Epithelial cell of esophagus (primary cell): ENCODE measurements around the gene SPATA12.

Source experiments
- DNase-seq: peaks from one replicate; pipeline ENCODE4 v3.0.0; 2010; ENCODE audit warnings: low read depth
- H3K4me3 ChIP-seq: 2 replicates; pipeline ENCODE4 v1.5.1; 2011; ENCODE audit warnings: mild to moderate bottlenecking, low read length, control low read depth
- CTCF ChIP-seq: IDR thresholded peaks from 2 replicates; pipeline ENCODE4 v1.5.1; 2011; ENCODE audit warnings: low read depth, mild to moderate bottlenecking, low read length, control low read depth, inconsistent platforms; ENCODE audit not compliant: insufficient read depth; ENCODE audit errors: missing control alignments

SPATA12 gene

GRCh38 chr3:57018246-57018645, 42.2 kb upstream of the SPATA12 start:
- no peak for DNase-seq
- no peak for TF ChIP-seq CTCF
- H3K4me3 ChIP-seq: no peak overlapping the region

GRCh38 chr3:57019057-57019456, 41.4 kb upstream of the SPATA12 start:
- no peak for DNase-seq
- no peak for TF ChIP-seq CTCF
- no peak overlapping the region for H3K4me3 ChIP-seq

- DNase-seq: no peak
- no peak overlapping the region for H3K4me3 ChIP-seq
- no peak for TF ChIP-seq CTCF
These were observed 35.2 kb upstream of the SPATA12 start for GRCh38 chr3:57025237-57025636.

GRCh38 chr3:57026944-57027343, 33.5 kb upstream of the SPATA12 start:
- peak; percentile 27 for DNase-seq
- no peak for TF ChIP-seq CTCF
- H3K4me3 ChIP-seq: no peak overlapping the region

- no peak for TF ChIP-seq CTCF
These were observed 31.1 kb upstream of the SPATA12 start for GRCh38 chr3:57029383-57029782.

DNA sequence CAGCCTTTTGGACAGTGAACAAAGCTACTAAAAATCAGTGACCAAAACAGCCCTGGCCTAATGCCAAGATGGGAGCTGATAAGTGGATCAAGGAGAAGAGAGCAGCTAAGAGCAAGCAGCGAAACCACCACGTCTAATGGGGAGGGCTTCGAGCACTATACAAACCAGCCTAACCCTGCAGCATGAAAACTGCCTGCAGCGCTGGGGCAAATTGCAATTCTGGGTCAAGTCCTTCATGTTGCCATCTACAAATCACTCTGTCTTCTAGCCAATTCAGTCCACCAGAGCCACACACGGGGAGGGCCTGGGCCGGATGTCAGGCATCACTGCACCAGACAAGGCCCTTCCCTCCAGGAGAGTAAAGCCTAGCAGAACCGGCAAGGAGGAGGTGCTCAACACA, 30.5 kb upstream of the SPATA12 start:
- TF ChIP-seq CTCF: no peak
- H3K4me3 ChIP-seq: no peak overlapping the region
- DNase-seq: no peak

More at GRCh38 chr3:57029383-57029782, 31.1 kb upstream of the SPATA12 start:
- H3K4me3 ChIP-seq: no peak overlapping the region
- DNase-seq: no peak

GRCh38 chr3:57030721-57031120, 29.7 kb upstream of the SPATA12 start:
- no peak overlapping the region for H3K4me3 ChIP-seq
- DNase-seq: no peak
- no peak for TF ChIP-seq CTCF
